Inflammatory macrophage (primary cell): ENCODE measurements around the gene GNL3L.
"Not testable (repeated sequence)": the region's sequence is repeated elsewhere in the genome, so short reads cannot be mapped to it uniquely, and the experiment has no call there.

Experiments used
- DNase-seq, 2 donors: peaks; one replicate each; pipeline ENCODE4 v3.0.0-alpha.2; 2020 to 2022

The GNL3L gene

GRCh38 chrX:54561622-54562021 lies 31.6 kb downstream of the GNL3L start:
- DNase-seq, result no peak

GRCh38 chrX:54564936-54565335 lies 34.9 kb downstream of the GNL3L start:
- no peak for DNase-seq

GRCh38 chrX:54570332-54570731 lies 40.3 kb downstream of the GNL3L start:
- no peak for DNase-seq

GRCh38 chrX:54572641-54573040 lies 42.6 kb downstream of the GNL3L start:
- DNase-seq, result not testable (repeated sequence)

GRCh38 chrX:54597728-54598127 lies 67.7 kb downstream of the GNL3L start:
- no peak for DNase-seq

- DNase-seq, result no peak
These were observed 72.5 kb downstream of the GNL3L start for GRCh38 chrX:54602563-54602962.
